ENCODE results near the gene DENND1A.

- TF ChIP-seq CTCF (IDR thresholded peaks at IDR 0.05): no peak
- TF ChIP-seq POLR2A (IDR thresholded peaks at IDR 0.05): no peak
Measured at GRCh38 chr9:123478967-123479602, 450.8 kb downstream of the DENND1A start.

All from heart left ventricle (tissue), 13 donors.